ENCODE measurements around the gene TBC1D17. TPM values are rescaled to one million over a fixed set of nuclear protein-coding genes. Genes with fewer than 3 reads are reported as not detected.

TBC1D17 gene
- polyA plus RNA-seq, 3 donors from 2014 or later: 7.1 to 18.4 (median 7.3) TPM

GRCh38 chr19:49851456-49852259, 25.8 kb upstream of the TBC1D17 start:
- Mint-ChIP-seq H3K9me3 (no peaks in the 10 kb centered on the region), H3K36me3 (no peaks in the 10 kb centered on the region), H3K27me3 (ENCODE audit: low read depth in 3 of 3) (peaks cover 6 to 12% (median 8%) of the 10 kb centered on the region in 3 donors), H3K4me1 (peaks cover 40 to 46% of the 10 kb centered on the region in 2 donors), H3K27ac (peak overlapping the region in 5 of 6 donors; percentile 59 to 89 (median 73)), H3K4me3 (peak overlapping the region; percentile 87 to 90 (median 89))
- no peak for DNase-seq

- no peaks in the 10 kb centered on the region for H3K9me3 Mint-ChIP-seq
- H3K36me3 Mint-ChIP-seq: no peaks in the 10 kb centered on the region
- H3K27ac Mint-ChIP-seq: peak overlapping the region in 4 of 6 donors; percentile 59 to 89 (median 66)
- H3K4me1 Mint-ChIP-seq: peaks cover 40 to 43% of the 10 kb centered on the region in 2 donors
- H3K4me3 Mint-ChIP-seq: peak overlapping the region; percentile 87 to 90 (median 89)
- peaks cover 6 to 12% (median 8%) of the 10 kb centered on the region in 3 donors for H3K27me3 Mint-ChIP-seq (ENCODE audit: low read depth in 3 of 3)
- DNase-seq: no peak
Observed at GRCh38 chr19:49852631-49853126, 24.8 kb upstream of the TBC1D17 start.

GRCh38 chr19:49853852-49854377, 23.6 kb upstream of the TBC1D17 start:
- Mint-ChIP-seq H3K27ac (no peak overlapping the region), H3K27me3 (ENCODE audit: low read depth in 3 of 3) (peaks cover 6 to 12% (median 6%) of the 10 kb centered on the region in 3 donors), H3K36me3 (no peaks in the 10 kb centered on the region), H3K9me3 (no peaks in the 10 kb centered on the region), H3K4me1 (peaks cover 29 to 33% of the 10 kb centered on the region in 2 donors), H3K4me3 (peak overlapping the region in 3 of 5 donors; percentile 33 to 70 (median 58))
- no peak for DNase-seq

GRCh38 chr19:49854378-49855263, 22.9 kb upstream of the TBC1D17 start:
- Mint-ChIP-seq H3K36me3 (no peaks in the 10 kb centered on the region), H3K4me1 (peaks cover 24 to 29% of the 10 kb centered on the region in 2 donors), H3K27me3 (ENCODE audit: low read depth in 3 of 3) (peaks cover 6 to 9% (median 6%) of the 10 kb centered on the region in 3 donors), H3K27ac (no peak overlapping the region), H3K4me3 (no peak overlapping the region), H3K9me3 (no peaks in the 10 kb centered on the region)
- no peak for DNase-seq

- DNase-seq: no peak
- Mint-ChIP-seq H3K9me3 (no peaks in the 10 kb centered on the region), H3K36me3 (no peaks in the 10 kb centered on the region), H3K4me1 (peaks cover 19 to 22% of the 10 kb centered on the region in 2 donors), H3K4me3 (no peak overlapping the region), H3K27me3 (ENCODE audit: low read depth in 3 of 3) (peaks cover 6 to 9% (median 8%) of the 10 kb centered on the region in 3 donors), H3K27ac (peak overlapping the region in 1 of 6 donors; percentile 55)
Observed at GRCh38 chr19:49855277-49855675, 22.2 kb upstream of the TBC1D17 start.

- Mint-ChIP-seq H3K4me3 (no peak overlapping the region), H3K27ac (peak overlapping the region in 1 of 6 donors; percentile 62), H3K36me3 (no peaks in the 10 kb centered on the region), H3K4me1 (peaks cover 17 to 21% of the 10 kb centered on the region in 2 donors), H3K9me3 (no peaks in the 10 kb centered on the region), H3K27me3 (ENCODE audit: low read depth in 3 of 3) (peaks cover 2 to 5% (median 4%) of the 10 kb centered on the region in 3 donors)
- DNase-seq: no peak
Observed at GRCh38 chr19:49855676-49856573, 21.6 kb upstream of the TBC1D17 start.

- H3K4me3 Mint-ChIP-seq: no peak overlapping the region
- no peaks in the 10 kb centered on the region for H3K36me3 Mint-ChIP-seq
- no peak overlapping the region for H3K27ac Mint-ChIP-seq
- H3K4me1 Mint-ChIP-seq: peaks cover 17 to 21% of the 10 kb centered on the region in 2 donors
- H3K27me3 Mint-ChIP-seq (ENCODE audit: low read depth in 3 of 3): peaks cover 2 to 6% (median 4%) of the 10 kb centered on the region in 3 donors
- H3K9me3 Mint-ChIP-seq: no peaks in the 10 kb centered on the region
- no peak for DNase-seq
Observed at GRCh38 chr19:49856574-49857021, 20.9 kb upstream of the TBC1D17 start.

GRCh38 chr19:49857061-49857837, 20.3 kb upstream of the TBC1D17 start:
- Mint-ChIP-seq H3K36me3 (no peaks in the 10 kb centered on the region), H3K4me3 (no peak overlapping the region), H3K4me1 (peaks cover 13 to 16% of the 10 kb centered on the region in 2 donors), H3K9me3 (no peaks in the 10 kb centered on the region), H3K27ac (no peak overlapping the region), H3K27me3 (ENCODE audit: low read depth in 3 of 3) (peaks cover 2 to 4% (median 3%) of the 10 kb centered on the region in 3 donors)
- no peak for DNase-seq

- Mint-ChIP-seq H3K27ac (no peak overlapping the region), H3K4me1 (peaks cover 7 to 11% of the 10 kb centered on the region in 2 donors), H3K9me3 (no peaks in the 10 kb centered on the region), H3K36me3 (no peaks in the 10 kb centered on the region), H3K4me3 (no peak overlapping the region), H3K27me3 (ENCODE audit: low read depth in 3 of 3) (peaks cover 1 to 4% (median 3%) of the 10 kb centered on the region in 3 donors)
- DNase-seq: no peak
Observed at GRCh38 chr19:49857838-49858087, 19.7 kb upstream of the TBC1D17 start.

- no peak for DNase-seq
- Mint-ChIP-seq H3K9me3 (no peaks in the 10 kb centered on the region), H3K27me3 (ENCODE audit: low read depth in 3 of 3) (peaks cover 3 to 5% (median 4%) of the 10 kb centered on the region in 3 donors), H3K4me3 (no peak overlapping the region), H3K27ac (no peak overlapping the region), H3K4me1 (peaks cover 5 to 11% of the 10 kb centered on the region in 2 donors), H3K36me3 (peaks cover 0 to 3% (median 2%) of the 10 kb centered on the region in 3 donors)
Observed at GRCh38 chr19:49858088-49858985, 19.2 kb upstream of the TBC1D17 start.

GRCh38 chr19:49859682-49860335, 17.7 kb upstream of the TBC1D17 start:
- Mint-ChIP-seq H3K27ac (no peak overlapping the region), H3K36me3 (peaks cover 0 to 4% (median 4%) of the 10 kb centered on the region in 3 donors), H3K4me3 (no peak overlapping the region), H3K27me3 (ENCODE audit: low read depth in 3 of 3) (peaks cover 3 to 5% (median 4%) of the 10 kb centered on the region in 3 donors), H3K4me1 (peaks cover 5 to 9% of the 10 kb centered on the region in 2 donors), H3K9me3 (no peaks in the 10 kb centered on the region)
- DNase-seq: no peak
